CD4-positive, alpha-beta T cell treated with Interleukin-2 at 100 ng/mL for 4 hours (primary cell): ENCODE results near the gene IL18.
"Not testable (repeated sequence)": the region's sequence is repeated elsewhere in the genome, so short reads cannot be mapped to it uniquely, and the experiment has no call there.

ENCODE experiments used
- DNase-seq: peaks from one replicate; pipeline ENCODE4 v3.0.0-alpha.2; 2020; ENCODE audit warnings: low spot score

Gene IL18

DNA sequence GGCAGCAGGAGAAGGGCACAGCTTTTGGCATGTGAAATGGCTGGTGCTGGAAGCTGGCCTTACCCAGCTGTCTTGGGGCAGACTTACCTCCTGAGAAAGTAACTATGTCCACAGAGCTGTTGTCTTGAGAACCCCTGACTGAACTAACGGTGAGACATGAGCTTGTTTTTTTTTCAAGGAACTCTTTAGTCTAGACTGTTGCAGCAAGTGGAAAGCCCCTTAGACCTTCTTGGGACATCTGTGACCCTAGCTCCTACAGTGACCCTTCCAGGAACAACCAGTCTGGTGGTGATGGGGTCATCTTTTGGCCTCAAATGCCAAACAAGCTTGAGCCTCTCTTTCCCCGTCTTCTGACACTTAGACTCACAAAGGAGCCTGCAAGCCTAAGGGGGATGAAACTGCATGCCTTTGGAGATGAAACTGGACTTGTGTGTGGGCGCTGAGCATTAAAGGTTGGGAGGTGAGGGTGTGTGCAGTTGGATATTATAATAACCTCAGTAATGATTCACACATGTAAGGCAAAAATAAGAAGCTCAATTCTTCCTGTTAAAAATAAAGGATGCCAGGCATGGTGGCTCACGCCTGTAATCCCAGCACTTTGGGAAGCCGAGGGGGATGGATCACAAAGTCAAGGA lies 41.8 kb downstream of the IL18 start:
- DNase-seq: no peak

DNA sequence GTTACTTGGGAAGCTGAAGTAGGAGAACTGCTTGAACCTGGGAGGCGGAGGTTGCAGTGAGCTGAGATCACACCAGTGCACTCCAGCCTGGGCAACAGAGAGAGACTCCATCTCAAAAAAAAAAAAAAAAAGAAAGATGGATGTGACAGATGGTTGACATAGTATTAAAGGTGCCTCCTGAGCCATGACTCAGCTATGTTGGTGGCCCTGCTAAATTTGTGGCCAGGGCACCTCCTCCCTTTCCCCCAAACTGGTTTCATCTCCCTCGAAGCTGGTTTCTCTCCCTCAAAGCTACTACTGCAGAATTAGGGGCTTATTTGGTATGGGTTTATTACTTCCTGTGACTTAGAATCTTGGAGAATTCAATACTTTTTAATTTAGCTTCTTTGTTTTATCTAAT lies 45.7 kb downstream of the IL18 start:
- no peak for DNase-seq

DNA sequence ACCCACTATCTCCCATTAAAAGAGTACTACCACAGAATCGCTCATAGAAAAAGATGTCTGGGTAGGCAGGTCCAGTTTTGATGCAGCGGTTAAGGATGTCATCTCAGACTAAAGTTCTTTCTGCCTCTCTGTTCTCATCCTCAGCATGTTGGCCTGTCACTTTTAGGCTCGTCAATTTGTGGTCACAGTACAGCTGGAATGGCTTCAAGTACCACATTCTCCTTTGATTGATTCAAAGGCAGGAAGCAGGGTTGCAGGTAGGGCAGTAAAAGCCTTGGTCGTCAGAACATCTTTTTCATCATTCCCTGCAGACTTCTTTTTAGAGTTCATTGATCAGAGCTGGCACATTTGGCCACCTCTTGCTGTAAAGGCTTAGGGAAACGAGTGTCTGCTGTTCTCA lies 48.5 kb downstream of the IL18 start:
- DNase-seq: no peak

DNA sequence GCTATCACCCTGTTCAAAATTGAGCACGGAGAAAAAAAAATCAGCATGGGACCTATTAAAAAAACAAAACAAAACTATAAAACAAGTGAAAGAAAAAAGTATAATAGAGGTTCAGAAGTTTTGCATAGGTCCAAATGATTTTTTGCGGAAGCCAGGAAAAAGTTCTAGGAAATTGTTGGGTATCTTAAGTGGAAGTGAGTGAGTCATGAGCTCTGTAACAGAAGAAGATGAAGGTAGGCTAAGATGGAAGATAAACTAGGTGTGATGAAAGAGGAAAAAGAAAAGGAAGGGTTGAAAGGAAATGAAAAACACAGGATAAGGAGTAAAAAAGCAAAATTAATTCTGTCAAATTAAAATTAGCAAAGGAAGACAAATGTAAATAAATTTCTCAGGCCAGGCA lies 49.4 kb downstream of the IL18 start:
- no peak for DNase-seq

DNA sequence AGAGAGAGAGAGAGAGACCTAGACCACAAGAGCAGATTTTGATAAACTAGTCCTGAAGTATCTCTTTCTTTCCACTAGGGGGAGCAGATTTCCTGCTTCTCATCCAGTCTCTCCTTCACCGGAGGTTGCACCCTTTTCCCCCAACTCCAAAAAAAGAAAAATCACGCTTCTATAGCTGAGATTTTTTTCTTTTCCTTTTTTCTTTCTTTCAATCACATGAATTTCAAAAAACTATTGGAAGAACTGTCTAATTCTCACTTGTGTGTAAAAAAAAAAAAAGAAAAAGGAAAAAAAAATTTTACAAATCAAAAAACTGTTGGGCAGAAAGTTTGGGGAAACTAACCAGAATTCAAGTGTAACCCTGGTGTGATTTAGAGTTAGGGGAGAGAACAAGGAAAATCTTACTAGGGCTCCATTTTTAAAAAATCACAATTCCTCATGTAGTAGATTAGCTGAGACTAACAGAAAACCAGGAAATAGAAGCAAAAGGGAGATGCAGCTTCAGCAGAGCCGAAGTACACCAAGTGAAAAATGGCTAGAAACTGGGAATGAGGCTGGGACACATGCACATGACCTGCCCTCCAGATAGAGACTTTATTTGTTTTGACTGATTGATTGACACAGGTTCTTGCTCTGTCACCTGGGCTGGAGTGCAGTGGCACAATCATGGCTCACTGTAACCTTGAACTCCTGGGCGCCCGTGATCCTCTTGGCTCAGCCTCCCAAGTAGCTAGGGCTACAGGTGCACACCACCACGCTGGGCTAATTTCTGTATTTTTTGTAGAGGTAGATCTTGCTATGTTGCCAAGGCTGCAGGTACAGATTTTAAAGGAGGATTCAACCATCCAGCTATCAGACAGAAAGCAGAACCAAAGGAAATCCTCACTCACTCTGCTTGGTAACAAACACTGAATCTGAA lies 50.1 kb downstream of the IL18 start:
- peak; percentile 47 for DNase-seq

DNA sequence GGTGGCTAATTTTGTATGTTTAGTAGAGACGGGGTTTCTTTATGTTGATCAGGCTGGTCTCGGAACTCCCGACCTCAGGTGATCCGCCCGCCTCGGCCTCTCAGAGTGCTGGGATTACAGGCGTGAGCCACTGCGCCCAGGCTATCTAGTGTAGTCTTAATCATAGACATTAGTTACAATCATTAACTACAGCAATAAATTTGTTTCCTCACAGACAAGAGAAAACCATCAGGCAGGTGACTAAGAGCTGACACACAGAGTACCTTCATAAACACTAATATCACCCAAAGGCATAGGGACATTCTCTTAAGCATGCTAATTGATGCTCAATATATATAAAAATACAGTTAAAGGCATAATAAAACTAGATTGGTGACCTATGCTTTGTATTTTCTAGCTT lies 57.8 kb downstream of the IL18 start:
- DNase-seq: no peak

DNA sequence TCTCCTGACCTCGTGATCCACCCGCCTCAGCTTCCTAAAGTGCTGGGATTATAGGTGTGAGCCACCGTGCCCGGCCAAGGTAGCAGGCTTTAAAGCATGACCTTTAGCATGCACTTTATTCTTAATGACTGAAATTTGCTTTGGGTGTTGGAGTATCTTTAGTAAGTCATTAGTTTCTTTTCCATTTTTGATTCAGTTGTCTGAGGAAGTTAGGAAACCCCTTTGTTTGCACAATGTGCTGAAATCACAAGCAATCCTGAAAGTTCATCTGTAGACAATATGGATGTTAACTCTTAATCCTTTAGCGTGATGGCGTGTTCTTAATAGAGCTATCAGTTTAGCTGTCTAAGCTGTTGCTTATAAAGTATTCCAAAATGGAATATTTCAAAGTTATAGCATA lies 60.4 kb downstream of the IL18 start:
- no peak for DNase-seq

DNA sequence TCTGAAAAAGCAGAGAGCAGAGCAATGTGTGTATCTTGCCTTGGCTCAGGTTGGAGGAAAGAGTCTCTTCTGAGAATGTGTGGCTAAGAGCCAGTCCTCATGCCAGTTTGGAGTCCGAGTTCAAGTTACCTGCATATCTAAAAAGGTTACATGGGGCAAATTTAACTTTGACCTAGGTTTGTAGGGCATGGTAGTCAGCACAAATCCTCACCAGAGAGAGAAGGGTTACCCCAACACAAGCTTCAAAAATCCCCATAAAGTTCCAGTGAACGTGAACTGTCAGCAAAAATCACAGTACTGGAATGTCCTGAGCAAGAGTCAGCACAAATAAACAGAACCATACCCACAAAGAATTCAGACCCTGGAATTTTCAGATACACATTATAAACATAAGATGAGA lies 63.4 kb downstream of the IL18 start:
- DNase-seq: no peak

DNA sequence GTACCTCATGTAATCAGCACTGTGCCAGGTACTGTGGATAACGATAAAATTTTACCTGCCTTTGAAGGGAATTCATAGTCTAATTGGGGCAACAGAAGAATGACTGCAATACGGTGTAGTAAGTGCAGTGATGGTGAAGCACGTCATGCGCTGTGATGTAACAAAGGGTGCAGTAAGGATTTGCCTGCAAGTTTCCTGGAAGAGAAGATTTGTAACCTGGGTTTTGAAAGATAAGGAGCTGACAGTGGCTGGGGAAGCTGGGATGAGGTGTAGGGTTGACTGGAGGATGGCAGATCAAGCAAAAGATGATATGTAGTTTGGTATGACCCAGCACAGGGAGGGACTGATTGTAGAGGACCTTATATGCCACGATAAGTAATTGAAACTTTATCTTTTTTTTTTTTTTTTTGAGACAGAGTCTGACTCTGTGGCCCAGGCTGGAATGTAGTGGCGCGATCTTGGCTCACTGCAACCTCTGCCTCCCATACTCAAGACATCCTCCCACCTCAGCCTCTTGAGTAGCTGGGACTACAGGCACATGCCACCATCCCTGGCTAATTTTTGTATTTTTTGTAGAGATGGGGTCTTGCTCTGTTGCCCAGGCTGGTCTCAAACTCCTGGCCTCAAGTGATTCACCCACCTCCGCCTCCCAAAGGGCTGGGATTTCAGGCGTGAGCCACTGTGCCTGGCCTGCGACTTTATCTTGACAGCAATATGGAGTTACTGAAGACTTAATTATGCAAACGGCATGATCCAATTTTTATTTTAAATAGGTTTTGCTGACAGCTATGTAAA lies 66.0 kb downstream of the IL18 start:
- no peak for DNase-seq

DNA sequence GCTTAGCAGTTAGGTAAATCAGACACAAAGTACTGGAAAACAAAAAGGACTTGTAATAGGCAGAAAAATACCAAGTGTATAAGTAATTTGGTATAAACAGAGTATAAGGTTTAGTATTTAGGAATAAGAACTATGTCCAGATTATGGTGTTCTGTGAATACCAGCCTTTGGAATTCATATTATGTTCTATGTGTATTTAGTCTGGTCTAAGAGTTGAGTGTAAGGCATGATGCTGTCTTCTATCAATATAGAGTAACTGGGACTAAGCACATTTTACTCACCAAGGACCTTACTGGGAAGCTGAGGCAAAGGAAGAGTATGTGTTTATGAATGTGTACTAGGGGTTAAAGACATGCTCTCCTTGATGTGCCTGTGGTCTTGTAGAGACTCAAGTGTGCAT lies 67.7 kb downstream of the IL18 start:
- no peak for DNase-seq

DNA sequence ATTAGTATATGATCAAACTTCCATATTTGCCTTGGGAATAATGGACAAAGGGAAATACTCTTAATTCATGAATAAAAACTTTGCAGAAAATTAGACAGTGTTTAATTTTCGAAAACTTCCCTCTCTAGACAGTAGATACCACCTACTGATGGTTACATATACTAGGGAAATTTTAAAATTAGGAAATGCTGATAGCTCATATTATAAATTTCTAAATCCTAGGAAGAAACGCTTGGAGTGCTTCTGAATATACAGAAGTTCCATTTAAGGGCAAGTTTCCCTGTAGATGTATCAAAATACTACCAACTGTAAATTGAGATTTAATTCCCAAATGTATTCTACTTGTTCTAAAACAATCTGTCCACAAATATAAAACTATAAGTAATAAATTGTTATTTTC lies 68.6 kb downstream of the IL18 start:
- DNase-seq: not testable (repeated sequence)
